SW 1271 (cell line): ENCODE results near the gene PARD3B.

ENCODE experiments used
- DNase-seq, 2 experiments: peaks; one replicate each; lab custom pipeline; 2025; lab: John Stamatoyannopoulos, UW

Gene PARD3B

GRCh38 chr2:205655779-205656456 lies 1110.6 kb downstream of the PARD3B start:
- no peak for DNase-seq

DNA sequence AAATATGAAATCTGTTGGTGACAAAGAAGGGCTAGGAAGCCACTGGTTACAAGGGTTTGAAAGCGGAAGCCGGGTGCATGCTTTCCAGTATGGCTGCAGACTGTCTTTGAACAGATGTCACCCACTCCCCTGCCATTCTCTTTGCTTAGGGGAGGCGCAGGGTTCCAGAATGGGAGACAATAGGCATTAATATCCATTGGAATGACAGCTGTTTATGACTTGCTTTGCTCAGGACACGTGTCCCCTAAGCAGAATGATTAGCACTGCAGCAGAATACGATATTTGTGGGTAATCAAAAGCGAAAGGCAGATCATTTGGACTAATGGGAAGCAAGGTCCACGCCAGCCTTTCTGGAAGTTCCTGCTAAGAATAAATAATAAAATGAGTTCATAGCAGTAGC lies 1111.2 kb downstream of the PARD3B start:
- DNase-seq, result no peak

- no peak for DNase-seq
Measured at GRCh38 chr2:205656941-205657340, 1111.7 kb downstream of the PARD3B start.

DNA sequence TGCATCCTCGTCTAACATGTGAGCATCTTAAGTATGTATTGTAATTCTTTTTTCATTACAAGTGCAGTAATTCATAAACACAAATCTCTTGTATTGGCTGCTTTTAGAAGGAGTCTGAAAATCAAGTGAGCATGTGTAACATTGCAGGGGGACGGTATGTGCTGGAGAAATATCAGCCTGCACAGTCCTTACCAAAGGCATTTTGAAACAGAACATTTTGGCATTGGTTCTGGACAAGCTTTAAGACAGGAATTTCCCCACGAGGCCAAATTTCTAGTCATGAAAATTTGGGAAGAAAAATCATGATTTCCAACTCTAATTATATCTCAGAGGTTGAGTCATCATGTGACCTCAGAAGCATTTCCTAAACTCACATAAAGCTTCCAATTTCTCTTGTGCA lies 1112.3 kb downstream of the PARD3B start:
- DNase-seq, result no peak

DNA sequence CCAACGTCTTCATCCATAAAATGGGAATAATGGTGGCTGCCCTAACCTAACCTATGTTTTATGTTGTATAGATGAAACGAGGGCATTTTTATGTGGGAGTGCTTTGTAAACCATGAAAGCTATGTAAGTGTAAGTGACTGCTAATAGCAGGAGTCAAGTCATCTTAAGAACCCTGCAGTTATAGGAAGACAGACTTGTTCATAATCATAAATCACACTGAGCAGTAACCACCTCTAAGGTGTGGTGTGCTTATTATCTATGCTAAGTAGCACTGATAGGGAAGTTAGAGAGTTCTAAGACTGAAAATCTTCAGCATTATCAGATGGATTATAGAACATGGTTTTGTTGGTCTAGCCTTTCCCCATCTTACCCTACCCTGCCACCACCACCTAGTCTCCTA lies 1112.8 kb downstream of the PARD3B start:
- no peak for DNase-seq

DNA sequence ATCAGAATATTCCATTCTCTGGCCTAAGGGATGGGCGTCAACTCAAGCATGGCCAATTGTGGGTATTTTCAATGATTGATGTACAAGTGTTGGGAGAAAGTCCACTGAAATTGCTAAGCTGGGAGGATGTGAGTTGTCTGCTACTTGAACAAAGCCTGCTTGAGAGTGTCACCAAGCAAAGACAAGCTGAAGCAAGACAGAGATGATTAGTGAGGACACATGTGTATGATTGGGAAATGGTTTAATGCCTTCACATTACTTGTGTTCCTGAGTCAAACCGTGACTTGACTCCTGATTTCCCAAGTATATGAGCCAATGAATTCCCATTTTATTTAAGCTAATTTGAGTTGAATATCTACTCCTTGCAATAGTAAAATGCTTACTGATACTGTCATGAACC lies 1113.3 kb downstream of the PARD3B start:
- no peak for DNase-seq

DNA sequence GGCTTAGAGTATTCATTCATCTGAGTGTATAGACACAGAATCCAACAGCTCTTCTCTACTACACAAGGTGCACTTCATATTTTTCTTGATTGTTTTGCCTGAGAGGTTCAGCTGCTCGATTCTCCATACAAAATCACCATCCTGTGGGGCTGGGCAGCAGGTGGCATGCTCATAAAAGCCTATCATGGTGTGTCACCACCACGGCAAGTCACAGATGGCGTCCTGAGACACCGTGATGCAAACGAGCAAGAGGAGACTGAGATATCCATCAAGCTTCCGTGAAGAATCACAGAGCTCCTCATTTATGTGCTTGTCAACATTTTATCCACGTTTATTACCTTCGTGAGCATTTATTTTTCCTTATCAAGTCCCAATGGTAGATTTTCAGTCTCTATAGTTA lies 1114.6 kb downstream of the PARD3B start:
- no peak for DNase-seq

- DNase-seq, result no peak
Measured at GRCh38 chr2:205660521-205661124, 1115.3 kb downstream of the PARD3B start.

GRCh38 chr2:205661281-205661680 lies 1116.0 kb downstream of the PARD3B start:
- DNase-seq, result no peak

DNA sequence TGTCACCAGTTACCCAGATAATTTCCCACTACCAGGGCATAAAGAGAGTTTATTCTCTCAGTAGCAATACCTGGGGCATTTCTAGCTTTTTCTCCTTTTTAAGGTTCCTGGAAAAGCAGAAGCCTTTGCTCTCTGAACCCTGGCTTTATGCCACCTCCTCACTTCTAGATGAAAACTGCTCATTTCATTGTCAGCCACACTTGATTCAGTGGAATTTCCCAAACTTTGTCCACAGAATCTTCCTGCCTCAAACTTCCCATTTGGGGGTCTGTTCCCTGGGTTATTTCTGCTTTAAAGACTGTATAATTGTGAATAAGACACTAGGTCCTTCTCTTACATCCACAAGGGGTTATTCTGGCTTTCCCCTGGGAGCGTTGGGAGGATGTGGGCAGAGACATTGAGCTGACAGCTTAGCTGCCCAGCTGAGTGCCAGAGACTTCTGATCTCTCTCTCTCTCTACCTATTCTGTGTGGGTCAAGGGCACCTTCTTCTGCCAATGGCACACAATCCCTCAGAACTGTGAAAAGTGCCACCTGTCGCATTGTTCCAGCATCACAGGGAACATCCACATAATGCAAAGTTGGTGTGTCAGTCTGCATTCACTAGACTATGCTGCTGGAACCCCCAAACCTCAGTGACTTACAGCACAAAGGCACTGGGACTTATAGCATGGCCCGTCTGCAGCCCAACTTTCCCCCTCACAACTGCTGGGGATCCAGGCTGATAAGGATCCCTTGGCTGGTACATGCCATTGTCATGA lies 1117.1 kb downstream of the PARD3B start:
- DNase-seq, result no peak

- no peak for DNase-seq
Measured at GRCh38 chr2:205665791-205666190, 1120.5 kb downstream of the PARD3B start.
